ENCODE measurements around the gene TMEM120B. TPM values are rescaled to one million over a fixed set of nuclear protein-coding genes. Genes with fewer than 3 reads are reported as not detected.

Gene TMEM120B
- total RNA-seq, 1 experiment from 2014 or later, result 22.3 TPM

DNA sequence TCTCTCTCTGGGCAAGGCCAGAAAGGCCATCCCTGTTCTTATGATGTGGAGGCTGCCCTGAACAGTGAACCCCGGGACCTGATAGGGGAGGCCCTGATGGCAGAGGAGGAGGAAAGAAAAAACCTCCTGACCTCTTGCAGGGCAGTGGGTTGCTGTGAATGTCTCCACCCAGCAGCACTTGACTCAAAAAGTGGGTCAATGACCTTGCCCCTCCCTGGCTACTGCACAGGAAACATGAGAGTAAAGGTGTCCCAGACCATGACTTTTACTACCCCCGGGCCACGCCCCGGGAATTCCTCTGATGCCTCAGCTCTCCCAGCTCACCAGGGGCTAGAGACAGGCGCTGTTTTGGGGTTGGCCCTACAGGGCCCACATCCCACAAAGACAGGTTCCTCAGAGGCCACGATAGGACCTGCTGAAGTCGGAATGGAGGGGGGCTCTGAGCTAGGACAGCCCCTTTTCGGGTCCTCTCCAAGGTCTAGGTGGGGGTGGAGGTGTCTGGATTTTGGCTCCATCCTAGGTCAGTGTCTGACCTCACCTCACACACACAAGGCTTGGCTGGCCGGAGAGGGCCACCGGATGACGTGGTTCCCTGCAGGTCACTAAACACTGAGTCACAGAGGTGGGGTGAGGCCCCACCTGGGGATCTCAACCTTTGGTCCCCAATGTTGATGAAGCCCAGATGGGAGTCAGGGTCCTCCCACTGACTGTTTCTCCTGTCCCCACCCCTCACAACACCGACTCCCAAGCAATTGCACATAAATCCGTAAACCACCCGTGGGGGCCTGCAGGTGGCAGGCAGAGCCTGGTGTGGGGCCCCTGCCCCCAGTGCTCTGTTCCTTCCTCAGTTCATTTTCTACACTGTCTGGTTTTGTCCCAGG is 79.4 kb downstream of the TMEM120B start:
- Histone ChIP-seq H3K27me3 (replicated peaks; ENCODE audit: insufficient read depth, low read depth, low read length, poor library complexity) (no peaks in the 10 kb centered on the region), H3K27ac (ENCODE audit: low read depth, low read length, poor library complexity, severe bottlenecking) (no peak overlapping the region), H3K9me3 (ENCODE audit: low read depth, low read length, poor library complexity, severe bottlenecking) (no peaks in the 10 kb centered on the region), H3K4me3 (ENCODE audit: low read depth, low read length, poor library complexity, severe bottlenecking) (no peak overlapping the region), H3K36me3 (ENCODE audit: insufficient read depth, low read length, poor library complexity, severe bottlenecking) (peaks cover 1% of the 10 kb centered on the region), H3K4me1 (ENCODE audit: insufficient read depth, low read length, poor library complexity, severe bottlenecking) (peaks cover 13% of the 10 kb centered on the region)
- CTCF ChIA-PET, result interaction anchor here (1.1 to 4.6 kb wide), 2 partner anchors 10 to 20 kb away, joined by 3 to 82 read pairs; no protein-coding TSS in a partner anchor
- no peak for DNase-seq (ENCODE audit: low spot score)
- POLR2A ChIA-PET (ENCODE audit: low non-redundant PET), result interaction anchor here (0.8 kb wide), 1 partner anchor 11 kb away, joined by 3 read pairs; no protein-coding TSS in a partner anchor
- BruUV-seq (replicated peaks), result no TSS peak
- TF ChIP-seq EZH2 (IDR thresholded peaks at IDR 0.05; ENCODE audit: borderline replicate concordance, low read depth, low read length, poor library complexity, severe bottlenecking) (no peak), CTCF (conservative IDR thresholded peaks at IDR 0.05; ENCODE audit: low read depth, low read length) (no peak)
- intact Hi-C loops (cut with micrococcal nuclease; ENCODE audit: unreplicated experiment), result loop anchor here (5.0 kb wide), 1 partner anchor 95 kb away; no protein-coding TSS in a partner anchor

DNA sequence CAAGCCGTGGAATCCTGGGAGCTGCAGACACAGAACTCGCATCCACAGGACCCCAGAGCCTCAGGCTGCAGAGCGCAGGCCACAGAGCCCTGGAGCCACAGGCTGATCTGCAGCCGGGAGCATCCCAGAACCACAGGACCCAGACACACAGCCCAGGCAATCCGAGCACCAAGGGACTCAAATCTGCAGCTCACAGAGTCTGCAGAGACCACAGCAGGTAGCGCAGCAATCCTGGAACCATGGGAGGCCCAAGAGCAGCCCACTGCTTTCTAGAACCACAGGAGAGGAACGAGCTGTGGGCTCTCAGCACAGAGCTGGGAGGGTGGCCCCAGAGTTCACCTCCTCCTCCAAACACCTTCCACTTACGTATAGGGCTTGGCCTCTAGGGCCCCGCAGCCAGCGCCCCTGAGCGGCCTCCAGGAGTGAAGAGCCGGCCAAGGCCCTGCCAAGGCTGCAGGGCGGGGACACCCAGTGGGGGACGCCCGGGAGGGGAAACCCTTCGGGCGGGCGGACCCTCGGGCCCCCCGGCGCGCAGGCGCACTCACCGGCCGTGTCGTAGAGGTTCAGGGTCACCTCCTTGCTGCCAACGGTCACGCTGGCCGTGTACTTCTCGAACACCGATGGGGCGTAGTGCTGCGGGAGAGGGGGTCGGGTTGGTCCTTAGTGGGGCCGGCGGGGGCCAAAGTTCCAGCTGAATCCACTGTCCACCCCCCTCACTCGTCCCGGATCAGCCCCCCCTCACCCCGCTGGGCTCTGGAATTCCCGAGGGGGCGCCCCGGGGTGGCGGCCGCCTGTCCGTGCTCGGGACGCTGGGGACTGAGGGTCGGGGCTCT is 80.3 kb downstream of the TMEM120B start:
- peaks cover 21% of the 10 kb centered on the region for H3K4me1 ChIP-seq (ENCODE audit: insufficient read depth, low read length, poor library complexity, severe bottlenecking)
- H3K27ac ChIP-seq (ENCODE audit: low read depth, low read length, poor library complexity, severe bottlenecking), result peak overlapping the region; percentile 44
- H3K27me3 ChIP-seq (replicated peaks; ENCODE audit: insufficient read depth, low read depth, low read length, poor library complexity), result no peaks in the 10 kb centered on the region
- peaks cover 10% of the 10 kb centered on the region for H3K36me3 ChIP-seq (ENCODE audit: insufficient read depth, low read length, poor library complexity, severe bottlenecking)
- intact Hi-C loops (cut with micrococcal nuclease; ENCODE audit: unreplicated experiment), result loop anchor here (5.0 kb wide), 1 partner anchor 96 kb away; no protein-coding TSS in a partner anchor
- ChIA-PET POLR2A (ENCODE audit: low non-redundant PET) (interaction anchor here (0.7 kb wide), 1 partner anchor 8 kb away, joined by 5 read pairs; no protein-coding TSS in a partner anchor), CTCF (interaction anchor here (0.7 to 4.6 kb wide), 9 partner anchors 11 to 575 kb away, joined by 3 to 82 read pairs (median 6); partner anchors contain the start of gene TMEM120B)
- H3K9me3 ChIP-seq (ENCODE audit: low read depth, low read length, poor library complexity, severe bottlenecking), result no peaks in the 10 kb centered on the region
- peak overlapping the region; percentile 58 for H3K4me3 ChIP-seq (ENCODE audit: low read depth, low read length, poor library complexity, severe bottlenecking)
- DNase-seq (ENCODE audit: low spot score), result no peak
- no TSS peak for BruUV-seq (replicated peaks)
- TF ChIP-seq EZH2 (IDR thresholded peaks at IDR 0.05; ENCODE audit: borderline replicate concordance, low read depth, low read length, poor library complexity, severe bottlenecking) (no peak), CTCF (conservative IDR thresholded peaks at IDR 0.05; ENCODE audit: low read depth, low read length) (no peak)

- ChIA-PET POLR2A (ENCODE audit: low non-redundant PET) (interaction anchor here (0.7 to 1.9 kb wide), 2 partner anchors 9 kb away, joined by 5 to 12 read pairs; no protein-coding TSS in a partner anchor), CTCF (interaction anchor here (0.5 to 4.6 kb wide), 14 partner anchors 12 to 575 kb away, joined by 3 to 82 read pairs (median 5); partner anchors contain the start of genes PSMD9 and TMEM120B)
- BruUV-seq (replicated peaks), result no TSS peak
- peaks cover 27% of the 10 kb centered on the region for H3K4me1 ChIP-seq (ENCODE audit: insufficient read depth, low read length, poor library complexity, severe bottlenecking)
- TF ChIP-seq CTCF (conservative IDR thresholded peaks at IDR 0.05; ENCODE audit: low read depth, low read length), result no peak
- TF ChIP-seq EZH2 (IDR thresholded peaks at IDR 0.05; ENCODE audit: borderline replicate concordance, low read depth, low read length, poor library complexity, severe bottlenecking), result no peak
- H3K27ac ChIP-seq (ENCODE audit: low read depth, low read length, poor library complexity, severe bottlenecking), result peak within 1 kb of the TSS; percentile 83
- intact Hi-C loops (cut with micrococcal nuclease; ENCODE audit: unreplicated experiment), result loop anchor here (5.0 kb wide), 1 partner anchor 96 kb away; no protein-coding TSS in a partner anchor
- no peaks in the 10 kb centered on the region for H3K9me3 ChIP-seq (ENCODE audit: low read depth, low read length, poor library complexity, severe bottlenecking)
- no peak for DNase-seq (ENCODE audit: low spot score)
- peak within 1 kb of the TSS; percentile 58 for H3K4me3 ChIP-seq (ENCODE audit: low read depth, low read length, poor library complexity, severe bottlenecking)
- H3K27me3 ChIP-seq (replicated peaks; ENCODE audit: insufficient read depth, low read depth, low read length, poor library complexity), result no peaks in the 10 kb centered on the region
- H3K36me3 ChIP-seq (ENCODE audit: insufficient read depth, low read length, poor library complexity, severe bottlenecking), result peaks cover 15% of the 10 kb centered on the region
These were observed 80.9 kb downstream of the TMEM120B start, which contains the start of gene RHOF for GRCh38 chr12:121793440-121793837. Gene RHOF, minus strand, starts transcription at chr12:121793688. Its CDS starts 55 bp downstream, at chr12:121793633.

Measured in A673 (cell line).